GM12878 (cell line): ENCODE measurements around the gene ESYT3. TPM values are rescaled to one million over a fixed set of nuclear protein-coding genes. Genes with fewer than 3 reads are reported as not detected.
"Not testable (repeated sequence)": the region's sequence is repeated elsewhere in the genome, so short reads cannot be mapped to it uniquely, and the experiment has no call there.

ENCODE experiments used
- ATAC-seq: fragments of 200-7000 bp; cut with Tn5 transposase; 3 replicates; pipeline ENCODE4 v1.9.1; 2020; ENCODE audit warnings: mild to moderate bottlenecking, moderate library complexity
- BruUV-seq: library from RNA; stranded (reverse); fragments of 400-500 nt; replicated peaks from 2 replicates; lab custom pipeline; 2021; lab: Mats Ljungman, UMichigan
- CTCF ChIA-PET: fragments of 300-600 bp; sonication (Branson Sonifier 250); formaldehyde crosslinking; extraction: SDS; loops from one replicate; lab custom pipeline; 2021; ENCODE audit warnings: inconsistent platforms; lab: Yijun Ruan, JAX
- POLR2A ChIA-PET: fragments of 350-600 bp; formaldehyde crosslinking; extraction: SDS; loops from one replicate; lab custom pipeline; 2021; ENCODE audit warnings: inconsistent platforms; lab: Charles Lee
- RAD21 ChIA-PET: fragments of 300-600 bp; sonication (Branson Sonifier 250); formaldehyde crosslinking; loops from one replicate; lab custom pipeline; 2023; ENCODE audit warnings: antibody characterized with exemption; ENCODE audit not compliant: unreplicated experiment; lab: Charles Lee
- SMC1A ChIA-PET: fragments of 300-600 bp; sonication (Branson Sonifier 250); formaldehyde crosslinking; loops from one replicate; lab custom pipeline; 2023; ENCODE audit not compliant: unreplicated experiment, uncharacterized antibody; lab: Charles Lee
- DNase-seq: peaks from one replicate; pipeline ENCODE4 v3.0.0-alpha.2; 2011; ENCODE audit warnings: low read depth, low spot score
- FAIRE-seq: peaks from 3 replicates; lab custom pipeline; 2011; peaks lifted over from hg19 to GRCh38; lab: Jason Lieb, UNC
- H2AFZ ChIP-seq: 2 replicates; pipeline ENCODE4 v1.6.0; 2011; ENCODE audit warnings: low read depth, low read length, control low read depth; ENCODE audit not compliant: control insufficient read depth
- H3K27ac ChIP-seq: 2 replicates; pipeline ENCODE4 v1.5.1; 2011; ENCODE audit warnings: control low read depth; ENCODE audit not compliant: control insufficient read depth, insufficient read depth
- H3K27me3 ChIP-seq, 2 experiments: replicated peaks in 1 of 2; 2 replicates each; pipeline versions ENCODE4 v1.6.0 to v1.6.1; 2011; ENCODE audit warnings: low read length in 1 of 2; ENCODE audit not compliant: control insufficient read depth in 2 of 2, insufficient read depth in 2 of 2
- H3K36me3 ChIP-seq, 2 experiments: 2 replicates each; pipeline ENCODE4 v1.5.1; 2011; ENCODE audit warnings: low read length in 1 of 2; ENCODE audit not compliant: control insufficient read depth in 2 of 2, insufficient read depth in 2 of 2
- H3K4me1 ChIP-seq: 2 replicates; pipeline ENCODE4 v1.6.1; 2011; ENCODE audit warnings: mild to moderate bottlenecking, low read length, moderate library complexity, mixed read lengths; ENCODE audit not compliant: control insufficient read depth, insufficient read depth
- H3K4me2 ChIP-seq: 2 replicates; pipeline ENCODE4 v1.6.0; 2011; ENCODE audit warnings: control low read depth; ENCODE audit not compliant: control insufficient read depth, insufficient read depth
- H3K4me3 ChIP-seq: fragments of 200-600 bp; sonication (generic); 2 replicates; pipeline ENCODE4 v1.5.1; 2016
- H3K79me2 ChIP-seq: 2 replicates; pipeline ENCODE4 v1.6.0; 2011; ENCODE audit warnings: low read length; ENCODE audit not compliant: control insufficient read depth, insufficient read depth
- H3K9ac ChIP-seq: 2 replicates; pipeline ENCODE4 v1.8.0; 2011; ENCODE audit warnings: low read length, control low read depth, mixed read lengths; ENCODE audit not compliant: control insufficient read depth, insufficient read depth
- H3K9me3 ChIP-seq: replicated peaks from 3 replicates; pipeline ENCODE4 v1.5.1; 2011; ENCODE audit warnings: mild to moderate bottlenecking, low read length; ENCODE audit not compliant: control insufficient read depth, insufficient read depth
- H4K20me1 ChIP-seq: 2 replicates; pipeline ENCODE4 v1.6.0; 2011; ENCODE audit not compliant: control insufficient read depth, insufficient read depth
- CBX5 ChIP-seq: sonication (generic); IDR thresholded peaks from 2 replicates; pipeline ENCODE4 v1.6.1; 2016; ENCODE audit warnings: low read depth, moderate library complexity, mild to moderate bottlenecking, inconsistent platforms
- EZH2 ChIP-seq: IDR thresholded peaks from 2 replicates; pipeline ENCODE4 v1.6.1; 2012; ENCODE audit warnings: low read depth, mild to moderate bottlenecking, control low read depth, inconsistent platforms, low read length, borderline replicate concordance; ENCODE audit not compliant: control insufficient read depth
- LARP7 ChIP-seq: fragments of 450-650 bp; IDR thresholded peaks from 2 replicates; pipeline ENCODE4 v1.6.1; 2017; ENCODE audit warnings: mild to moderate bottlenecking
- NFXL1 ChIP-seq: fragments of 450-650 bp; IDR thresholded peaks from 2 replicates; pipeline ENCODE4 v1.6.1; 2017; ENCODE audit warnings: antibody characterized with exemption, mild to moderate bottlenecking, borderline replicate concordance
- RELA ChIP-seq: fragments of 450-650 bp; IDR thresholded peaks from 2 replicates; pipeline ENCODE4 v1.8.0; 2014; ENCODE audit warnings: borderline replicate concordance; ENCODE audit not compliant: partially characterized antibody
- WGBS: methylation state at CpG from one replicate; pipeline ENCODE4 v1.1.6; 2016; ENCODE audit warnings: low lambda C conversion rate; ENCODE audit not compliant: insufficient replicate concordance, insufficient coverage; ENCODE audit errors: missing lambda C conversion rate; 5-methylcytosine and 5-hydroxymethylcytosine counted together
- in situ Hi-C: fragments of 300-500 bp; cut with MboI; formaldehyde crosslinking; loops from 9 replicates; pipeline ENCODE4 v1.14.3; 2018; ENCODE audit warnings: mixed read lengths
- intact Hi-C: fragments of 100-400 bp; cut with micrococcal nuclease; formaldehyde crosslinking; loops from one replicate; pipeline ENCODE4 v1.14.2; 2022; ENCODE audit not compliant: unreplicated experiment
- polyA plus RNA-seq, 11 experiments: library from polyadenylated mRNA; depleted of rRNA in 4 of 11; unstranded in 6 of 11; stranded (reverse) in 5 of 11; fragments of >200 nt; fragmentation: Nextera tagmentation in 4 of 11; fragmentation: Illumina TruSeq in 1 of 11; extraction: Ambion mirVana in 4 of 11; extraction: Trizol in 1 of 11; gene quantifications; 1 replicate in 1 of 11; 2 replicates in 10 of 11; pipeline versions ENCODE4 v1.2.1 to v1.2.3, GENCODE V29; 2011 to 2016; ENCODE audit warnings: inconsistent platforms in 2 of 11, missing spikeins in 2 of 11, low read depth in 1 of 11
- total RNA-seq, 4 experiments: library from RNA; depleted of rRNA in 3 of 4; stranded (reverse); fragments of >200 nt in 3 of 4; fragmentation: Illumina TruSeq in 1 of 4; extraction: Trizol in 1 of 4; gene quantifications; 2 replicates each; pipeline versions ENCODE4 v1.2.1 to v1.2.3, GENCODE V29; 2013 to 2021
- TF ChIP-seq, protein P1 (sequence below): fragments of 450-650 bp; IDR thresholded peaks from 2 replicates; pipeline ENCODE4 v1.6.1; 2017; ENCODE audit warnings: low read depth, mild to moderate bottlenecking, moderate library complexity

The ESYT3 gene
- total and polyA plus RNA-seq, 10 of the 15 experiments (the other 5 are each of a cell fraction or from before 2014, with no cell fraction given) = not detected

DNA sequence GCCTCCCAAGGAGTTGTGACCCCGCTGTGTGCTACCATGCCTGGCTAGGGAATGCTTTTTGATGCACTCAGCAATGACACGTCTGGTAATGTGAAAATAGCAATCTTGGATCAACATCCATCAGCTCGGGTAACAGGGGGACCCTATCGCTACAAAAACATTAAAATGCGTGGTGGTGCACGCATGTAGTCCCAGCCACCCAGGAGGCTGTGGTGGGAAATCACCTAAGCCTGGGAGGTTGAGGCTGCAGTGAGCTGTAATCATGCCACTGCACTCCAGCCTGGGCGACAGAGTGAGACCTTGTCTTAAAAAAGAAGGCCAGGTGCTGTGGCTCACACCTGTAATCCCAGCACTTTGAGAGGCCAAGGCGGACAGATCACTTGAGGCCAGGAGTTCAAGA, 19.5 kb downstream of the ESYT3 start:
- H2AFZ ChIP-seq, H3K27me3 ChIP-seq, H3K27ac ChIP-seq, H4K20me1 ChIP-seq, POLR2A ChIA-PET, H3K4me3 ChIP-seq, in situ Hi-C loops, BruUV-seq, H3K79me2 ChIP-seq, H3K9ac ChIP-seq, H3K9me3 ChIP-seq, CTCF ChIA-PET, SMC1A ChIA-PET, H3K4me2 ChIP-seq, FAIRE-seq, intact Hi-C loops, DNase-seq, ATAC-seq, H3K4me1 ChIP-seq, H3K36me3 ChIP-seq, RAD21 ChIA-PET: not testable (repeated sequence)
- WGBS = 35% methylated on average over 8 of the region's 8 CpGs

DNA sequence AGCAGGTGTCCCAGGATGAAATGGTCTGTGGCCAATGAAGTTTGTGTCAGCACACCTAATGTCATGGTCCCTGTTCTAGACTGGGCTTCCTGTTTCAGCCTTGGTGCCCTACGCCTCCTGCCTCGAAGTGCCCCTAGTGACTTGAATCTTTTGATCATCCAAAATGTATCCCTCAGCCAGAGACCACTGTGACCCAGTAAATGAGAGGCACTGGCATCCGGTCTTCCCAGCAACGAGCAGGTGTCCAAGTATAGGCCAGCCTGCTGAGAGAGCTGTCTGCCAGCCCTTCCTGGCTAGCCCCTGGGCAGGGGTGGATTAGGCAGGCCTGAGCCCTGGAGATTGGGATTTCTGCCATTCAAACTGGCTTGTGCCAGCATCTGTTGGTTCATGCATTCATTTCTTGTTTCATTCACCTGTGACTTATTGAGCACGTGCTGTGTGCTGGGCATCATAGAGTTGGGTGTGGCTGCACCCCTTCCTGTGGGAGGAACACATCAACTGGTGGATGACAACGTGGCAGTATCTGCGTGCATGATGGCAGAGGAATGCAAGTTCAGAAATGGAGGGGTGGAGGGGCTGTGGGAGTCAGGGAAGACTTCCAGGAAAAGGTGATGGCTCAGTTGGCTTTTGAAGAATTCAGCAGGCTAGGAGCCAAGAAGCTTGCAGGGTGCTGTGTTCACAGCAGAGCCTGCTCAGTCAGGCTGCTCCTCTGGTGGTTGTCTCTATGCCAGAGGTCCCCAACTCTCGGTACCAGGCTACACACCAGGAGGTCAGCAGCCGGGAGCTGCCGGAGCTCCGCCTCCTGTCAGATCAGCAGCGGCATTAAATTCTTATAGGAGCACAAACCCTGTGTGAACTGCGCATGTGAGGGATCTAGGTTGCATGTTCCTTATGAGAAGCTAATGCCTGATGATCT, 21.6 kb downstream of the ESYT3 start:
- H4K20me1 ChIP-seq = no peaks in the 10 kb centered on the region
- no peak overlapping the region for H2AFZ ChIP-seq
- H3K9ac ChIP-seq = no peak overlapping the region
- ChIA-PET POLR2A (no interaction called here), CTCF (no interaction called here), SMC1A (no interaction called here), RAD21 (no interaction called here)
- FAIRE-seq (no peak), DNase-seq (no peak), ATAC-seq (no peak)
- H3K4me1 ChIP-seq = no peaks in the 10 kb centered on the region
- 29% methylated on average over 13 of the region's 13 CpGs for WGBS
- no peaks in the 10 kb centered on the region for H3K36me3 ChIP-seq
- H3K4me2 ChIP-seq = no peak overlapping the region
- no peak overlapping the region for H3K4me3 ChIP-seq
- H3K9me3 ChIP-seq = no peaks in the 10 kb centered on the region
- no TSS peak for BruUV-seq
- in situ Hi-C loops = no loop called here
- no peaks in the 10 kb centered on the region; a peak in 3 of 4 replicates for H3K27me3 ChIP-seq
- H3K27ac ChIP-seq = no peak overlapping the region
- no peaks in the 10 kb centered on the region for H3K79me2 ChIP-seq
- intact Hi-C loops = no loop called here
- TF ChIP-seq RELA (no peak), NFXL1 (no peak), EZH2 (no peak), LARP7 (no peak), CBX5 (no peak)
- TF ChIP-seq, protein P1, sequence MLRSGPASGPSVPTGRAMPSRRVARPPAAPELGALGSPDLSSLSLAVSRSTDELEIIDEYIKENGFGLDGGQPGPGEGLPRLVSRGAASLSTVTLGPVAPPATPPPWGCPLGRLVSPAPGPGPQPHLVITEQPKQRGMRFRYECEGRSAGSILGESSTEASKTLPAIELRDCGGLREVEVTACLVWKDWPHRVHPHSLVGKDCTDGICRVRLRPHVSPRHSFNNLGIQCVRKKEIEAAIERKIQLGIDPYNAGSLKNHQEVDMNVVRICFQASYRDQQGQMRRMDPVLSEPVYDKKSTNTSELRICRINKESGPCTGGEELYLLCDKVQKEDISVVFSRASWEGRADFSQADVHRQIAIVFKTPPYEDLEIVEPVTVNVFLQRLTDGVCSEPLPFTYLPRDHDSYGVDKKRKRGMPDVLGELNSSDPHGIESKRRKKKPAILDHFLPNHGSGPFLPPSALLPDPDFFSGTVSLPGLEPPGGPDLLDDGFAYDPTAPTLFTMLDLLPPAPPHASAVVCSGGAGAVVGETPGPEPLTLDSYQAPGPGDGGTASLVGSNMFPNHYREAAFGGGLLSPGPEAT = no peak
- TF ChIP-seq, all 136 proteins: peak for 0
